ENCODE results near the gene PLD3. TPM values are rescaled to one million over a fixed set of nuclear protein-coding genes. Genes with fewer than 3 reads are reported as not detected.

Gene PLD3
- total RNA-seq, 6 experiments from 2014 or later, result 84.7 to 197 (median 113) TPM

DNA sequence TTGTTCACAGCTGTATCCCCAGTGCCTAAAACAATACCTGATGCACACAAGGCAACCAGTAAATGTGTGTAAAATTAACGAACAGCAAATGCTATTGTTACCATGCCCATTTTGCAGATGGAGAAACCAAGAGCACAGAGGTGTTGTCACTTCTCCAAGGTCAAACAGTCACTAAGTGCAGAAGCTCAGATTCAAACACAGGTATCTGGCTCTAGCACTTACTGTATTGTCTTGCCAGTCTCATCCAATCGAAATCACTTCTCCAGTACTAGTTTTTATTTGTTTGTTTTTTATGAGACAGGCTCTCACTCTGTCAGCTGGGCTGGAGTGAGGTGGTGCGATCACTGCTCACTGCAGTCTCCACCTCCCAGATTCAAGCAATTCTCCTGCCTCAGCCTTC, 13.7 kb downstream of the PLD3 start:
- Histone ChIP-seq H3K27ac (no peak overlapping the region), H3K36me3 (peaks cover 0 to 5% (median 0%) of the 10 kb centered on the region in 4 donors), H3K4me1 (peaks cover 0 to 6% (median 0%) of the 10 kb centered on the region in 4 donors), H3K9me3 (no peaks in the 10 kb centered on the region), H3K4me3 (no peak overlapping the region), H3K27me3 (no peaks in the 10 kb centered on the region)
- 89% methylated on average over 3 of the region's 3 CpGs for WGBS (ENCODE audit: insufficient coverage, low coverage, low lambda C conversion rate, missing lambda C conversion rate)
- DNase-seq, result no peak
- TF ChIP-seq, protein P1, sequence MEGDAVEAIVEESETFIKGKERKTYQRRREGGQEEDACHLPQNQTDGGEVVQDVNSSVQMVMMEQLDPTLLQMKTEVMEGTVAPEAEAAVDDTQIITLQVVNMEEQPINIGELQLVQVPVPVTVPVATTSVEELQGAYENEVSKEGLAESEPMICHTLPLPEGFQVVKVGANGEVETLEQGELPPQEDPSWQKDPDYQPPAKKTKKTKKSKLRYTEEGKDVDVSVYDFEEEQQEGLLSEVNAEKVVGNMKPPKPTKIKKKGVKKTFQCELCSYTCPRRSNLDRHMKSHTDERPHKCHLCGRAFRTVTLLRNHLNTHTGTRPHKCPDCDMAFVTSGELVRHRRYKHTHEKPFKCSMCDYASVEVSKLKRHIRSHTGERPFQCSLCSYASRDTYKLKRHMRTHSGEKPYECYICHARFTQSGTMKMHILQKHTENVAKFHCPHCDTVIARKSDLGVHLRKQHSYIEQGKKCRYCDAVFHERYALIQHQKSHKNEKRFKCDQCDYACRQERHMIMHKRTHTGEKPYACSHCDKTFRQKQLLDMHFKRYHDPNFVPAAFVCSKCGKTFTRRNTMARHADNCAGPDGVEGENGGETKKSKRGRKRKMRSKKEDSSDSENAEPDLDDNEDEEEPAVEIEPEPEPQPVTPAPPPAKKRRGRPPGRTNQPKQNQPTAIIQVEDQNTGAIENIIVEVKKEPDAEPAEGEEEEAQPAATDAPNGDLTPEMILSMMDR (IDR thresholded peaks at IDR 0.05), result no peak
- TF ChIP-seq POLR2A (IDR thresholded peaks at IDR 0.05), result no peak
- intact Hi-C loops (cut with DNase I), result no loop called here
- ATAC-seq, result no peak

DNA sequence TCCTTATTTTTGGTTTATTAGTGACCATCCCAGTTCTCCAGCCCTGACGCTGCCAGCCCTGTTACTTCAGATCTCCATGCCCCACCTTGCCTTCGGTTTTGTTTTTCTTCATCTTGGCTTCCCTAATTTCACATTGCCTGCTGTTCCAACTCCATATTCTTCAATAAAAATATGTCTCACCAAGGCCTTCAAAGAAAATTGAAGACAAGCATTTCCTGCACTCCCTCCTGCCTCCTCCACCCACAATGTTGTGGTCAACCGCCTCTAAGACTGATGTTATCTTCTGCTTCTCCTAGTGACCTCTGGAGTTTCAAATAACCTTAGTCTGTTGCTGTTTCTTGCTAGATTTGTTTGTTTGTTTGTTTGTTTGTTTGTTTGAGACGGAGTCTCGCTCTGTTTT, 14.6 kb downstream of the PLD3 start:
- TF ChIP-seq POLR2A (IDR thresholded peaks at IDR 0.05), result no peak
- TF ChIP-seq, protein P1 (IDR thresholded peaks at IDR 0.05), result no peak
- WGBS (ENCODE audit: insufficient coverage, low coverage, low lambda C conversion rate, missing lambda C conversion rate), result 75% methylated on average over 5 of the region's 5 CpGs
- Histone ChIP-seq H3K4me1 (peaks cover 0 to 6% (median 0%) of the 10 kb centered on the region in 4 donors), H3K27ac (no peak overlapping the region), H3K36me3 (peaks cover 0 to 5% (median 2%) of the 10 kb centered on the region in 4 donors), H3K27me3 (no peaks in the 10 kb centered on the region), H3K9me3 (no peaks in the 10 kb centered on the region), H3K4me3 (no peak overlapping the region)
- no peak for DNase-seq
- ATAC-seq, result no peak
- intact Hi-C loops (cut with DNase I), result no loop called here

DNA sequence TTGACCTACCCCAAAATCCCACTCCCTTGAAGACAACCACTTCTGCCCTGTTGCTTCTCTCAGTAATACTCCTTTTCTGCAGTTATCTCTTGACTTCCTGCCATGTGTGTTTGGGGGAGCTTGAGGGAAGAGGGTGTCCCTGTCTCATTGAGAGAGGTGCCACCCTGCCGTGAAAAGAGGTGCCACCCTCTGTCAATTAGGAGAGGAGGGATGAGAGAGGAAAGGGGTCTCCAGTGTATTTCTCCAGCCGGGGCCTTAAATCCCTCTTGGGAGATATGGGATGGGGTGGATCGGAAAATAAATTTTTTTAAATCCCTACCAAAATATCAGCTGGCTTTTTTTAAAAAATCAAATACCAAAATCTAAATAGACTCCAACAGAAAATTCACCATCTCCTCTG, 16.5 kb downstream of the PLD3 start:
- no peaks in the 10 kb centered on the region for H3K9me3 ChIP-seq
- H3K36me3 ChIP-seq, result peaks cover 0 to 14% (median 4%) of the 10 kb centered on the region in 4 donors
- 100% methylated on average over 2 of the region's 3 CpGs for WGBS (ENCODE audit: insufficient coverage, low coverage, low lambda C conversion rate, missing lambda C conversion rate)
- ATAC-seq, result no peak
- TF ChIP-seq POLR2A (IDR thresholded peaks at IDR 0.05), result no peak
- TF ChIP-seq, protein P1 (IDR thresholded peaks at IDR 0.05), result no peak
- H3K27me3 ChIP-seq, result no peaks in the 10 kb centered on the region
- H3K4me1 ChIP-seq, result no peaks in the 10 kb centered on the region
- intact Hi-C loops (cut with DNase I), result no loop called here
- no peak overlapping the region for H3K27ac ChIP-seq
- DNase-seq, result no peak
- H3K4me3 ChIP-seq, result no peak overlapping the region

DNA sequence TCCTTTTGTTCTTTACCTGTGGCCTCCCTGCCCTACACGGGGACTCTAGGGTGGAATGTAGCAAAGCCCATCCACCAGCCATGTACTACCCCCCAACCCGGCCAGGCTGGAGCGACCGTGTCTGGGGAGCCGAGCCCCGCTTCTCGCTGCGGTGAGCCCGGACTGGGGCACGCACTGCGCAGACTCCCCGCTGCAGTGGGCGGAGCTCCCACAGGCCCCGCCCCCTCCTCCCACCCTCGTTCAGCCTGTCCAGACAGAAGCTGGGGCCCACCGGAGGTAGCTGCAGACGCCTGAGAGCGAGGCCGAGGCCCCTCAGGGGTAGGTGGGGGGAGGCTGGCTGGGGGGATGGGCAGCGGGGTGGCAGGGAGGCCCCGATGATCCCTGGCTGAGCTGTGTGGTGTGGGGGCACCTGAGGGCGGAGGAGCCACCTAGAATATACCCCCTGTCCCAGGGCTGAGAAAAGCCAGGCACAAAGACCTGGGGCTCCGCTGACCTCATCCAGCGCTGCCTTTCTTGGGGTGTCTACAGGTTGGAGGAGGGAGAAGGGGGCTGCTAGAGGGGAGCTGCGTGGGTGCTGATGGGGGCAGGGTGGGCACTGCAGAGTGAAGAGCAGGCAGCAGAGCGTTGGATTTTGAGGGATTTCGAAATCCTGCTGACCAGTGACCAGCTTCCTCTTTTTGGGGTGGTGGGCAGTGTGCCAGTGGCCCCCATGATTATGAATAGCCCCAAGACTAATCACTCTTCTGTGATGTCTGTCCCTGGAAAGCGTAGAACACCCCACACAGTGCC, 17.3 kb downstream of the PLD3 start:
- Histone ChIP-seq H3K4me3 (peak overlapping the region in 2 of 3 donors; percentile 12 to 24), H3K4me1 (no peaks in the 10 kb centered on the region), H3K36me3 (peaks cover 0 to 18% (median 5%) of the 10 kb centered on the region in 4 donors), H3K9me3 (no peaks in the 10 kb centered on the region), H3K27me3 (no peaks in the 10 kb centered on the region), H3K27ac (no peak overlapping the region)
- intact Hi-C loops (cut with DNase I), result no loop called here
- DNase-seq (peak in 2 of 3 donors; percentile 54 to 59), ATAC-seq (peak; percentile 61 to 82 (median 70))
- 0% methylated on average over 2 of the region's 28 CpGs for whole genome bisulfite sequencing (ENCODE audit: insufficient coverage, low coverage, low lambda C conversion rate, missing lambda C conversion rate)
- TF ChIP-seq, protein P1 (IDR thresholded peaks at IDR 0.05), result no peak
- no peak for TF ChIP-seq POLR2A (IDR thresholded peaks at IDR 0.05)

Data from right lobe of liver (tissue), 6 donors.